ENCODE data around the gene SLC25A43. TPM values are rescaled to one million over a fixed set of nuclear protein-coding genes. Genes with fewer than 3 reads are reported as not detected.
A peak's percentile ranks its signal among the peaks of the same experiment; 100 is the strongest.

The SLC25A43 gene
- total and polyA plus RNA-seq, 9 of the 15 experiments (the other 6 are each of a cell fraction or from before 2014, with no cell fraction given), result 1.3 to 8.4 (median 4.0) TPM

DNA sequence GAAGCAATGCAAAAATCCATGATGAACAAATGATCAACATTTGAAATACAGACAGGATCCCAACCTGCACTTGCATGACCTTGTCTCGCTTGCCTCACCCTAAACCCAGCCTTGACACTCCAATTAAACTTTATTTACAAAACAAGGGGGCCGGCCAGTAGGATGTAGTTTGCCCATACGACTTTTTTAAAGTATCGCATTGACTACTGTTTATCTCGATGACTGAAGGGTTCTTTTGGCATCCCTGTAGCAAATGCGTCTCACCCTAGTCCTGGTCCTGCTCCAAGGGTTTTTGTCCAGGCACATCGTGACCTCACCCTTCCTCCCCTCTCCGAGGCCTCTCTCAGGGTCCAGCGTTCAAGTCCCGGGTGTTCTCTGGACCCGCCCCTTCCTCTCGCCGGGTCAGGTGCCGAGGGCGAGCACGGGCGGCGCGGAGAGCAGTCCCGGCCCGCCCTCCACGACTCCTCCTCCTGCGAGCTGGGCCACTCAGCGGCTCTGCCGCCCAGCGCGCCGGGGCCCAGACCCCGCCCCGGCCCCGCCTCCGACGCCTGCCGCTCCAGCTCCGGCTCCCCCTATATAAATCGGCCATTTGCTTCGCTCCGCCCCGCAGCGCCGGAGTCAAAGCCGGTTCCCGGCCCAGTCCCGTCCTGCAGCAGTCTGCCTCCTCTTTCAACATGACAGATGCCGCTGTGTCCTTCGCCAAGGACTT is 68.9 kb downstream of the SLC25A43 start, which contains the start of gene SLC25A5 (continued):
- TF ChIP-seq FOXA3 (CRISPR knock-in tag; conservative IDR thresholded peaks at IDR 0.05 in 1 of 2, IDR thresholded peaks at IDR 0.05 in 1 of 2) (no peak), BRD4 (IDR thresholded peaks at IDR 0.05) (no peak), ZNF146 (CRISPR knock-in tag; IDR thresholded peaks at IDR 0.05; ENCODE audit: unreplicated experiment) (no peak), POLR2A (conservative IDR thresholded peaks at IDR 0.05) (peak; percentile 99), ZNF561 (CRISPR knock-in tag; conservative IDR thresholded peaks at IDR 0.05) (no peak), ERF (CRISPR knock-in tag; IDR thresholded peaks at IDR 0.05) (no peak), ILK (tag; IDR thresholded peaks at IDR 0.05; ENCODE audit: borderline replicate concordance, low read depth) (no peak), FOSL1 (tag; conservative IDR thresholded peaks at IDR 0.05) (no peak), HMG20A (CRISPR knock-in tag; conservative IDR thresholded peaks at IDR 0.05) (no peak), XRCC4 (IDR thresholded peaks at IDR 0.05; ENCODE audit: extremely low read depth, insufficient read depth, insufficient read length) (no peak), ZNF592 (IDR thresholded peaks at IDR 0.05) (no peak), FOXK1 (CRISPR knock-in tag; IDR thresholded peaks at IDR 0.05; ENCODE audit: borderline replicate concordance) (no peak), ZKSCAN1 (IDR thresholded peaks at IDR 0.05; ENCODE audit: low read depth, low read length) (no peak)
- TF ChIP-seq, protein P1, sequence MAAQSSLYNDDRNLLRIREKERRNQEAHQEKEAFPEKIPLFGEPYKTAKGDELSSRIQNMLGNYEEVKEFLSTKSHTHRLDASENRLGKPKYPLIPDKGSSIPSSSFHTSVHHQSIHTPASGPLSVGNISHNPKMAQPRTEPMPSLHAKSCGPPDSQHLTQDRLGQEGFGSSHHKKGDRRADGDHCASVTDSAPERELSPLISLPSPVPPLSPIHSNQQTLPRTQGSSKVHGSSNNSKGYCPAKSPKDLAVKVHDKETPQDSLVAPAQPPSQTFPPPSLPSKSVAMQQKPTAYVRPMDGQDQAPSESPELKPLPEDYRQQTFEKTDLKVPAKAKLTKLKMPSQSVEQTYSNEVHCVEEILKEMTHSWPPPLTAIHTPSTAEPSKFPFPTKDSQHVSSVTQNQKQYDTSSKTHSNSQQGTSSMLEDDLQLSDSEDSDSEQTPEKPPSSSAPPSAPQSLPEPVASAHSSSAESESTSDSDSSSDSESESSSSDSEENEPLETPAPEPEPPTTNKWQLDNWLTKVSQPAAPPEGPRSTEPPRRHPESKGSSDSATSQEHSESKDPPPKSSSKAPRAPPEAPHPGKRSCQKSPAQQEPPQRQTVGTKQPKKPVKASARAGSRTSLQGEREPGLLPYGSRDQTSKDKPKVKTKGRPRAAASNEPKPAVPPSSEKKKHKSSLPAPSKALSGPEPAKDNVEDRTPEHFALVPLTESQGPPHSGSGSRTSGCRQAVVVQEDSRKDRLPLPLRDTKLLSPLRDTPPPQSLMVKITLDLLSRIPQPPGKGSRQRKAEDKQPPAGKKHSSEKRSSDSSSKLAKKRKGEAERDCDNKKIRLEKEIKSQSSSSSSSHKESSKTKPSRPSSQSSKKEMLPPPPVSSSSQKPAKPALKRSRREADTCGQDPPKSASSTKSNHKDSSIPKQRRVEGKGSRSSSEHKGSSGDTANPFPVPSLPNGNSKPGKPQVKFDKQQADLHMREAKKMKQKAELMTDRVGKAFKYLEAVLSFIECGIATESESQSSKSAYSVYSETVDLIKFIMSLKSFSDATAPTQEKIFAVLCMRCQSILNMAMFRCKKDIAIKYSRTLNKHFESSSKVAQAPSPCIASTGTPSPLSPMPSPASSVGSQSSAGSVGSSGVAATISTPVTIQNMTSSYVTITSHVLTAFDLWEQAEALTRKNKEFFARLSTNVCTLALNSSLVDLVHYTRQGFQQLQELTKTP (IDR thresholded peaks at IDR 0.05; ENCODE audit: low read depth in 1 of 2, partially characterized antibody in 2 of 2), result no peak
- TF ChIP-seq, protein P2, sequence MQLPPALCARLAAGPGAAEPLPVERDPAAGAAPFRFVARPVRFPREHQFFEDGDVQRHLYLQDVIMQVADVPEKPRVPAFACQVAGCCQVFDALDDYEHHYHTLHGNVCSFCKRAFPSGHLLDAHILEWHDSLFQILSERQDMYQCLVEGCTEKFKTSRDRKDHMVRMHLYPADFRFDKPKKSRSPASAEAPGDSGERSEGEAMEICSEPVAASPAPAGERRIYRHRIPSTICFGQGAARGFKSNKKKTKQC (CRISPR knock-in tag; IDR thresholded peaks at IDR 0.05), result no peak
- TF ChIP-seq, protein P3, sequence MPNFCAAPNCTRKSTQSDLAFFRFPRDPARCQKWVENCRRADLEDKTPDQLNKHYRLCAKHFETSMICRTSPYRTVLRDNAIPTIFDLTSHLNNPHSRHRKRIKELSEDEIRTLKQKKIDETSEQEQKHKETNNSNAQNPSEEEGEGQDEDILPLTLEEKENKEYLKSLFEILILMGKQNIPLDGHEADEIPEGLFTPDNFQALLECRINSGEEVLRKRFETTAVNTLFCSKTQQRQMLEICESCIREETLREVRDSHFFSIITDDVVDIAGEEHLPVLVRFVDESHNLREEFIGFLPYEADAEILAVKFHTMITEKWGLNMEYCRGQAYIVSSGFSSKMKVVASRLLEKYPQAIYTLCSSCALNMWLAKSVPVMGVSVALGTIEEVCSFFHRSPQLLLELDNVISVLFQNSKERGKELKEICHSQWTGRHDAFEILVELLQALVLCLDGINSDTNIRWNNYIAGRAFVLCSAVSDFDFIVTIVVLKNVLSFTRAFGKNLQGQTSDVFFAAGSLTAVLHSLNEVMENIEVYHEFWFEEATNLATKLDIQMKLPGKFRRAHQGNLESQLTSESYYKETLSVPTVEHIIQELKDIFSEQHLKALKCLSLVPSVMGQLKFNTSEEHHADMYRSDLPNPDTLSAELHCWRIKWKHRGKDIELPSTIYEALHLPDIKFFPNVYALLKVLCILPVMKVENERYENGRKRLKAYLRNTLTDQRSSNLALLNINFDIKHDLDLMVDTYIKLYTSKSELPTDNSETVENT (CRISPR knock-in tag; IDR thresholded peaks at IDR 0.05), result no peak
